NCI-H1694 treated with DMSO at 0.1 percent for 48 hours (cell line): ENCODE measurements around the gene STK24.
"Not testable (repeated sequence)": the region's sequence is repeated elsewhere in the genome, so short reads cannot be mapped to it uniquely, and the experiment has no call there.

Source experiments
- DNase-seq: peaks from one replicate; lab custom pipeline; 2025; lab: John Stamatoyannopoulos, UW

The STK24 gene

GRCh38 chr13:98581971-98582702 lies 5.2 kb upstream of the STK24 start:
- DNase-seq: no peak

DNA sequence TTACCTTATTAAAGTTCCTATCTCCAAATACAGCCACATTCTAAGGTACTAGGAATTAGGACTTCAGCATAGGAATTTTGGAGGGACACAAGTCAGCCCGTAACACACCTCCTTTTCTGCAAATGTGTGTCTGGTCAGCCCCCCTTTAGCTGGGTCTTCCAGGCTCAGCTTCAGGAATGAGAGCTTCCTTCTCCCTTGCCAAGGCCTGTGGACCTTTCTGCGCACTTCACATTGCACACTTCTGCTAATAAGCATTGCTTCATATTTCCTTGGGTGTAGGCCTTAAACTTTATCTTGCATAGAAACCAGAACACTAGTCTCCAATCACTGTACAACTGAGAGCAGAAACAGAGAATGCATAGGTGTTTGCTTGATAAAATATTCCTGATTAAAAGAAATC lies 4.5 kb upstream of the STK24 start:
- no peak for DNase-seq

- DNase-seq: no peak
These were observed 3.5 kb upstream of the STK24 start for GRCh38 chr13:98580420-98580819.

GRCh38 chr13:98577836-98578285 lies 954 bp upstream of the STK24 start:
- no peak for DNase-seq

DNA sequence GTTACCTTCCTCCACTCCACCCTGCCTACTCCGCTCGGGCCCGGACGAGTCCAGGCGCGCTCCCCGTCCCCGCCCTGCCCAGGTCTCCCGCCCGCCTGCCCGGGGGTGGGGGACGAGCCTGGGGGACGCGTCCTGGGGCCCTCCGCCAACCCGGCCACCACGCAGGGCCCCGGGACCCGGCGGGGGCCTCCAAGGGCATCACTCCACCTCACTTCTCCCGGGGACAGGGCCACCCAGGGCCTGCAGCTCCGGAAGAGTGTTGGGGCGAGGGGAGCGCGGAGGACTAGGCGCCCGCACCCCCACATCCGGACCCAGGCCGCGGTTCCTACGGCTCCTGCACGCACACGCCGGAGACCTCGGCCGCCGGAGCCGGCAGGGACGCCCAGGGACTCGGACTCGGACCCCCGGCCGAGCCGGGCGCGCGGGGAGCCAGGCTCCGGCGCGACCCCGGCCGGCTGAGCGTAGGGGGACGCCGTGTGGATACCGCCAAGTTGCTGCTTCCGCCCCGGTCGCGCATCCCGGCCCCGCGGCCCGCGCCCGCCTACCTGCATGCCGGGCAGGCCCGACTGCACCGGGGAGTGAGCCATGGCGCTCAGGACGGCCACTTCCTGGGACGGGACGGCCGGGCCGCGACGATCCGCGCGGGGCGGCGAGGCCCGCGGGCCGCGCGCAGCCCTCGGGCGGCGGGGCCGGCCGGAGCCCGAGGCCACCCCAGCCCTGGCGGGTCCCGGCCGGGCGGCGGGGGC lies 534 bp downstream of the STK24 start:
- no peak for DNase-seq

GRCh38 chr13:98575904-98576199 lies 1.1 kb downstream of the STK24 start:
- no peak for DNase-seq

DNA sequence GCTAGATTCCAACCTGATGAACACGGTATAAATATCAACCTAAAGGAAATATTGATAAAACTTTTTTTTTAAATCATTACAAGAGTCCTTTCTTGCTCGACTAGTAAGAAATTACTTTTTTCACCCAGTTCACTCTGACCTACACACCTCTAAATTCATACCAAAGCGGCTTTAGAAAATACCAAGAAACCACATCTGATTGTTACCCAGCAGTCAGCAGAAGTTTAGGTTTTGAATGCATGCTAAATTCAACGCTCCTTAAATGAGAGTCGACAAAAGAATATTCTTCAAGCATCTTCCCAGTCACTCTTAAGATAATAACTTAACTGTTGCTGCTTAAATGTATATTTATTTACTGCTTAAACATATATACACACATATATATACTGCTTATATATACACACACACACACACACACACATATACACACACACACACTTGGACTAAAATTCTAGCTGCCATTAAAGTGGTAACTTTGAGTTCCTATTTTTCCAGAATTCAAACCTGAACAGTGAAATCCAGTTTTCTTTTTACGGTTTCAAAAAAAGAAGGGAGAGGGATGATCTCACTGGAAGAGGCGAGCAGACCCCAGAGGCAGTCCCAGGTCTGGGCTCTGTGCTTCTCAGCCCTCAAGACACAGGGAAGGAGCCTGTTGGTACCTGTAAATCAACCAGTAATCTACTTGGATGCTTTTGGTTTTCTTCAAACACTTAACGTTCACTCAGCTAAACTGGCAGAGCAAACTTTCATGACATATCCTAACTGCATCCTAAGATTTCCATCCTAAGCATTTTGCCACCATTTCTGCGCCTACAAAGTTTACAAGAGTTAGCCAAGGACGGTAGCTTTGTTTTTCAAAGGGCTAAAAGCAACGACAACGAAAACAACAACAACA lies 1.7 kb downstream of the STK24 start:
- no peak for DNase-seq

- DNase-seq: no peak
These were observed 4.8 kb downstream of the STK24 start for GRCh38 chr13:98571955-98572662.

GRCh38 chr13:98570929-98571372 lies 6.0 kb downstream of the STK24 start:
- DNase-seq: no peak

- DNase-seq: not testable (repeated sequence)
These were observed 7.2 kb downstream of the STK24 start for GRCh38 chr13:98569494-98570367.

DNA sequence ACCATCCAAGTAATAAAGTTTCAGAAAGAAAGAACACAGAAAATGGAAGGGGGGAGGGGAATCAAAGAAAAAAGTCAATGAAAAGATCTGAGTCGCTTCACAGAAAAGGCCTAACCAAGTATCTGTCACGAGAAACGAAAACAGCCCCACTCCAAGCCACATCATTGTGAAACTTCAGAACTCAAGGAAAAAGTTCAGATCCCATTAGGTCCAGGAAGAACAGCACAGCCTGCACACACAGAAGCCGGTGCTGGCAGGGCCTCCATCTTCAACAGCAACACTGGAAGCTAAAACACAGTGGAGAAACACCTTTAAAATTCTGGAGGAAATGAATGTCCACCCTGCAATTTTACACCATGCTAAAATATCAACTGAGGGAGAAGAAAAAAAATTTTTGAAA lies 8.0 kb downstream of the STK24 start:
- DNase-seq: no peak

DNA sequence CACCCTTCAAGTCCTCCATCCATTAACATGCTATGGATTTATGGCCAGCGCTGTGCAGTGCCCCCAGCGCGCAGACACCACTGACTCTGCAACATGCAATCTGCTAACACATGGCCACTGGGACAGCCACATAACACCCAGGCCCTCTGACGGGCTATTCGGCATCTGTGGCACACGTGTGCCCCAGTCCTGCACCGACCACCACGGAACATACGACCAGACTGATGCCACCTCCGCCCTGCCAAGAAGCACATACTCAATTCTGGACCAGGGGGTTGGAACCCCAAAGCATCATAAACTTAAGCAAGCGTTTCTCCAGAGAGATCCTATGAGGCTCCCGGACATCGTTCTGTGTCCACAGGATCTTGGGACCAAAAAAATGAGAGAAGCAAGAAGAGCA lies 9.8 kb downstream of the STK24 start:
- no peak for DNase-seq

- DNase-seq: no peak
These were observed 11.0 kb downstream of the STK24 start for GRCh38 chr13:98565726-98566565.

- DNase-seq: no peak
These were observed 12.7 kb downstream of the STK24 start for GRCh38 chr13:98564204-98564603.

DNA sequence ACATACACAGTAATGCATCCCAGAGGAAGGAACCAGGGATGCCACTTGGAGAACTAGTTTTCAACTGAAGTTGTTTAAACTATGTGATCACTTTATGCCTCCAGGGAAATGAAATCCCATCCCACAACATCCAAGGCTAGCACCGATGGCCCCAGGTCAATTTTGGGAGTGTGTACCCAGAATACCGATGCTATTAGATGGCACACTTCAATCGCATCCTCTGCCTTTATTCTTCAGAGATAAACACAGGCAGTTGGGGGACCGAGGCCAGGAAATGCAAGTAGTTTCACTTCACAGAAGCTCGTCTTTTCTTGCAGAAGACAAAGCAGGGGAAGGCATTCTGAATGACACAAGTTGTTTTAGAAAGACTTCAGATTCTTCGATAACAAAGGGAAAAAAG lies 13.8 kb downstream of the STK24 start:
- DNase-seq: no peak

GRCh38 chr13:98559169-98559568 lies 17.7 kb downstream of the STK24 start:
- no peak for DNase-seq

DNA sequence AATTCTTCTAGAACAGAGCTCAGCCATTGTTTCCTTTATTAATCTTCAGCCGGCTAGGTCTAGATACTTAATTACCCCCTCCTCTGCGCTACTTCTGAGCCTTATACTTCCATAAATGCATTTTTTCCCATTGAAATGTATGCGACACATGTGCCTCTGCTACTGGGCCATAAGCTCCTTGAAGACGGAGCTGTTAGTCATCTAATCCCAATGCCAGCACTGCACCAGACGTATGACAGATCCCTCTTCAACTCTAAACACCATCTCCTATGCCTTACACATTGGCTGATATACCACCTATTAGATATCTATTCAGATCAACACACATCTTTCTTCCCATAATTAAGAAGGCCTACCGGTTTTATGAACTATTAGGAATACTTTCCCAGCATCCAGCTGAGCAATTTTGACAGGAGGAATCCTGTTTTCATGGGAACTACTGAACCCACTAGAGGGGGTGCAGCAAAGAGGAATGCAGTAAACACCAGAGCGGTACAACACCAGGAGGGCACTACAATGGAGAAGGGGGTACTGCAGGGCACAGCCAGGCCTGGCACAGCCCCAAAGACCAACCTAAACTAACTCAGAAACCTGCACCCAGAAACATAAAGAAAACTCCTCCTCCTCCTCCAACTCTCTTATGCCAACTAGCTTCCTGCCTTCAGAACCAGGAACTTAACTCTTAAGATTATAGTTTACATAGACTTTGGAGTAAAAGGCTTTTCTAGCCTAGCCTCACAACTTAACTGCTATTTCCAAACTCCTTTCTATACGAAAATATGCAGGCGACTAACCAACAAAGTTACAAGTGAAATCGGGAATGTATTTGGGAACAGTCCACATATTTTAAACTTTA lies 18.7 kb downstream of the STK24 start:
- DNase-seq: no peak

DNA sequence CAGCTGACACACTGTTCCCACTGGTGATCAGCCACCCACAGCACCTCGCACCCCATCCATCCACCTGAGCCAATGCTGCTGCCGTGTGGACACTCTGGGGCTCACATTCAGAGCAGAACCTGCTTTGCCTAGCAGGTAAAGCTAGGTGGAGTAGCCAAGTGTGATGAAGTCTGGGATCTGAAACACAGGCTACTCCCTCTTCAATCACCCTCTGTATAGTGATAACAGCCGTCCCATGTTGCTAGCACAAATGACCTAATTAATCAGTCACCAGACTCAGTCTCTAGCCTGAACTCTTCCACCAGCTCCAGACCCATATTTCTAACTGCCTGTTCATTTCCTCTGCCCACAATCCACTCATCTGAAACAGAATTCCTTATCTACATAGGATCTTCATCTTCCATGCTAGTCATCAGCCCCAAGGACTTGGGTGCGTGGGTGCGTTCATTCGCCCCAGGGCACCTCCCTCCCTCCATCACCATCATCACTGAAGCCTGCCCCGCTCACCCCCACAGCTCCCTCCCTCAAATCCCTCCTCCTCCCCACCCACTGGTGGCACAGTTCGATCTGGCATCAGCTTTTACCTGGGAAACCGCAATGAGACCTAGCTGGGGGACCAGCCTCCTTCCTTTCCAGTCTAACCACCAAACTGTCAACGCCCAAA lies 19.8 kb downstream of the STK24 start:
- DNase-seq: no peak
